Trophoblast cell (in vitro differentiated cells and primary cell): Measurements from ENCODE around the gene DTNB.

Source experiments
- DNase-seq, 2 donors: peaks; one replicate each; pipeline ENCODE4 v3.0.0-alpha.2; 2016
- H2AFZ ChIP-seq: 2 replicates; pipeline ENCODE4 v1.6.1; 2013; ENCODE audit warnings: low read length, moderate library complexity, mild to moderate bottlenecking; ENCODE audit not compliant: insufficient read depth, poor library complexity
- H2AK5ac ChIP-seq: 2 replicates; pipeline ENCODE4 v1.6.1; 2013; ENCODE audit warnings: mild to moderate bottlenecking, low read length
- H2BK120ac ChIP-seq: 2 replicates; pipeline ENCODE4 v1.6.1; 2013; ENCODE audit warnings: low read length, mild to moderate bottlenecking, moderate library complexity; ENCODE audit not compliant: insufficient read depth, poor library complexity
- H2BK12ac ChIP-seq: 2 replicates; pipeline ENCODE4 v1.6.1; 2013; ENCODE audit warnings: mild to moderate bottlenecking, low read length, moderate library complexity
- H2BK5ac ChIP-seq: 2 replicates; pipeline ENCODE4 v1.6.1; 2013; ENCODE audit warnings: low read length, low read depth, moderate library complexity, mild to moderate bottlenecking; ENCODE audit not compliant: poor library complexity
- H3K14ac ChIP-seq: 2 replicates; pipeline ENCODE4 v1.6.1; 2013; ENCODE audit warnings: mild to moderate bottlenecking, low read length
- H3K18ac ChIP-seq: 2 replicates; pipeline ENCODE4 v1.6.1; 2013; ENCODE audit warnings: mild to moderate bottlenecking, low read length
- H3K23ac ChIP-seq: 2 replicates; pipeline ENCODE4 v1.6.1; 2013; ENCODE audit warnings: low read length
- H3K27ac ChIP-seq: 2 replicates; pipeline ENCODE4 v1.5.1; 2013; ENCODE audit warnings: low read depth, mild to moderate bottlenecking, inconsistent platforms, low read length, moderate library complexity
- H3K27me3 ChIP-seq: 2 replicates; pipeline ENCODE4 v1.6.1; 2013; ENCODE audit warnings: inconsistent platforms, mild to moderate bottlenecking, low read length, moderate library complexity; ENCODE audit not compliant: insufficient read depth
- H3K36me3 ChIP-seq, 2 experiments: 1 replicate in 1 of 2; 2 replicates in 1 of 2; pipeline ENCODE4 v1.6.1; 2013; ENCODE audit warnings: low read length in 2 of 2, mild to moderate bottlenecking in 2 of 2, moderate library complexity in 1 of 2; ENCODE audit not compliant: insufficient read depth in 2 of 2, control insufficient read depth in 1 of 2
- H3K4ac ChIP-seq: 2 replicates; pipeline ENCODE4 v1.6.1; 2013; ENCODE audit warnings: low read depth, mild to moderate bottlenecking, low read length, moderate library complexity
- H3K4me1 ChIP-seq, 2 experiments: 1 replicate in 1 of 2; 2 replicates in 1 of 2; pipeline ENCODE4 v1.6.1; 2013; ENCODE audit warnings: low read length in 2 of 2, mild to moderate bottlenecking in 2 of 2, moderate library complexity in 1 of 2; ENCODE audit not compliant: insufficient read depth in 2 of 2, control insufficient read depth in 1 of 2
- H3K4me2 ChIP-seq: 2 replicates; pipeline ENCODE4 v1.6.1; 2013; ENCODE audit warnings: inconsistent platforms, mild to moderate bottlenecking, low read length, moderate library complexity
- H3K4me3 ChIP-seq: 2 replicates; pipeline ENCODE4 v1.5.1; 2013; ENCODE audit warnings: mild to moderate bottlenecking, low read depth, low read length, inconsistent platforms
- H3K79me1 ChIP-seq: one replicate; pipeline ENCODE4 v1.6.1; 2013; ENCODE audit warnings: low read length
- H3K79me2 ChIP-seq: 2 replicates; pipeline ENCODE4 v1.6.1; 2013; ENCODE audit warnings: low read length, mild to moderate bottlenecking; ENCODE audit not compliant: control insufficient read depth, insufficient read depth, poor library complexity
- H3K9ac ChIP-seq: 2 replicates; pipeline ENCODE4 v1.6.1; 2013; ENCODE audit warnings: mild to moderate bottlenecking, low read length
- H3K9me3 ChIP-seq: 2 replicates; pipeline ENCODE4 v1.6.1; 2013; ENCODE audit warnings: low read depth, mild to moderate bottlenecking, control low read depth, inconsistent platforms, low read length; ENCODE audit not compliant: insufficient read depth
- H4K12ac ChIP-seq: 2 replicates; pipeline ENCODE4 v1.6.1; 2013; ENCODE audit warnings: low read depth, mild to moderate bottlenecking, low read length, moderate library complexity
- H4K8ac ChIP-seq: 2 replicates; pipeline ENCODE4 v1.6.1; 2013; ENCODE audit warnings: low read depth, mild to moderate bottlenecking, low read length, moderate library complexity
- H4K91ac ChIP-seq: one replicate; pipeline ENCODE4 v1.6.1; 2013; ENCODE audit warnings: low read depth, mild to moderate bottlenecking, low read length, moderate library complexity
- WGBS: extraction: QIAGEN DNeasy Blood & Tissue Kit; methylation state at CpG from one replicate; pipeline ENCODE4 v1.1.7; 2013; ENCODE audit warnings: missing lambda C conversion rate; ENCODE audit not compliant: insufficient read length, insufficient coverage; ENCODE audit errors: extremely low coverage; 5-methylcytosine and 5-hydroxymethylcytosine counted together

Gene DTNB

GRCh38 chr2:25381502-25381901 lies 291.9 kb downstream of the DTNB start:
- H3K18ac ChIP-seq: no peak overlapping the region
- H2AFZ ChIP-seq: no peak overlapping the region
- no peak overlapping the region for H3K23ac ChIP-seq
- no peak overlapping the region for H3K4me3 ChIP-seq
- H3K36me3 ChIP-seq: no peaks in the 10 kb centered on the region
- H2AK5ac ChIP-seq: no peak overlapping the region
- H3K4me2 ChIP-seq: no peak overlapping the region
- no peak overlapping the region for H4K91ac ChIP-seq
- H3K79me2 ChIP-seq: no peaks in the 10 kb centered on the region
- H2BK120ac ChIP-seq: no peak overlapping the region
- H3K14ac ChIP-seq: no peak overlapping the region
- WGBS: no CpG with 5 or more reads among the region's 7 CpGs
- H2BK5ac ChIP-seq: no peak overlapping the region
- peaks cover 7 to 10% of the 10 kb centered on the region in 2 experiments for H3K4me1 ChIP-seq
- H3K4ac ChIP-seq: no peak overlapping the region
- no peak overlapping the region for H4K8ac ChIP-seq
- no peak overlapping the region for H2BK12ac ChIP-seq
- no peaks in the 10 kb centered on the region for H3K27me3 ChIP-seq
- H3K9me3 ChIP-seq: peaks cover 2% of the 10 kb centered on the region
- no peak overlapping the region for H3K27ac ChIP-seq
- no peak for DNase-seq
- H3K9ac ChIP-seq: no peak overlapping the region
- peaks cover 3% of the 10 kb centered on the region for H3K79me1 ChIP-seq
- no peak overlapping the region for H4K12ac ChIP-seq

GRCh38 chr2:25380586-25381375 lies 292.6 kb downstream of the DTNB start:
- Histone ChIP-seq H3K4me1 (peaks cover 10 to 14% of the 10 kb centered on the region in 2 experiments), H3K4me3 (no peak overlapping the region), H4K8ac (no peak overlapping the region), H4K91ac (no peak overlapping the region), H2AK5ac (no peak overlapping the region), H3K23ac (no peak overlapping the region), H2BK120ac (no peak overlapping the region), H3K9ac (no peak overlapping the region), H2AFZ (no peak overlapping the region), H2BK5ac (no peak overlapping the region), H3K14ac (no peak overlapping the region), H3K79me2 (no peaks in the 10 kb centered on the region), H3K27me3 (no peaks in the 10 kb centered on the region), H3K18ac (no peak overlapping the region), H3K4ac (no peak overlapping the region), H3K36me3 (no peaks in the 10 kb centered on the region), H3K9me3 (peaks cover 2% of the 10 kb centered on the region), H2BK12ac (no peak overlapping the region), H3K79me1 (peaks cover 3% of the 10 kb centered on the region), H3K4me2 (no peak overlapping the region), H3K27ac (no peak overlapping the region), H4K12ac (no peak overlapping the region)
- DNase-seq: peak; percentile 46 to 55
- no CpG with 5 or more reads among the region's 12 CpGs for WGBS

- no peak overlapping the region for H3K4ac ChIP-seq
- no peak overlapping the region for H3K4me3 ChIP-seq
- no peaks in the 10 kb centered on the region for H3K79me2 ChIP-seq
- H3K4me1 ChIP-seq: peaks cover 10 to 16% of the 10 kb centered on the region in 2 experiments
- peaks cover 3% of the 10 kb centered on the region for H3K79me1 ChIP-seq
- no peak overlapping the region for H4K91ac ChIP-seq
- H2BK5ac ChIP-seq: no peak overlapping the region
- H2BK12ac ChIP-seq: no peak overlapping the region
- no peak overlapping the region for H3K27ac ChIP-seq
- no peak overlapping the region for H2AFZ ChIP-seq
- peaks cover 2% of the 10 kb centered on the region for H3K9me3 ChIP-seq
- no peak overlapping the region for H2AK5ac ChIP-seq
- no peak overlapping the region for H3K9ac ChIP-seq
- H3K4me2 ChIP-seq: no peak overlapping the region
- H4K12ac ChIP-seq: no peak overlapping the region
- H3K23ac ChIP-seq: no peak overlapping the region
- H3K36me3 ChIP-seq: no peaks in the 10 kb centered on the region
- H2BK120ac ChIP-seq: no peak overlapping the region
- DNase-seq: no peak
- H3K27me3 ChIP-seq: no peaks in the 10 kb centered on the region
- no peak overlapping the region for H4K8ac ChIP-seq
- no peak overlapping the region for H3K18ac ChIP-seq
- no peak overlapping the region for H3K14ac ChIP-seq
- no CpG with 5 or more reads among the region's 5 CpGs for WGBS
Observed at GRCh38 chr2:25380023-25380422, 293.4 kb downstream of the DTNB start.

GRCh38 chr2:25379535-25379934 lies 293.8 kb downstream of the DTNB start:
- no peak overlapping the region for H3K23ac ChIP-seq
- no peak overlapping the region for H3K4ac ChIP-seq
- no peak overlapping the region for H2BK120ac ChIP-seq
- no peaks in the 10 kb centered on the region for H3K79me2 ChIP-seq
- H3K18ac ChIP-seq: no peak overlapping the region
- no peaks in the 10 kb centered on the region for H3K36me3 ChIP-seq
- no peak overlapping the region for H3K9ac ChIP-seq
- H3K9me3 ChIP-seq: peaks cover 2% of the 10 kb centered on the region
- no peak overlapping the region for H3K4me3 ChIP-seq
- peaks cover 3% of the 10 kb centered on the region for H3K79me1 ChIP-seq
- H3K27me3 ChIP-seq: no peaks in the 10 kb centered on the region
- H2AK5ac ChIP-seq: no peak overlapping the region
- DNase-seq: no peak
- H4K91ac ChIP-seq: no peak overlapping the region
- H3K14ac ChIP-seq: no peak overlapping the region
- no peak overlapping the region for H2BK12ac ChIP-seq
- no peak overlapping the region for H4K12ac ChIP-seq
- no peak overlapping the region for H3K27ac ChIP-seq
- H2BK5ac ChIP-seq: no peak overlapping the region
- no peak overlapping the region for H2AFZ ChIP-seq
- peaks cover 10 to 16% of the 10 kb centered on the region in 2 experiments for H3K4me1 ChIP-seq
- no peak overlapping the region for H4K8ac ChIP-seq
- no CpG with 5 or more reads among the region's 6 CpGs for WGBS
- H3K4me2 ChIP-seq: no peak overlapping the region
